GM23338 (cell line): Measurements from ENCODE around the gene ACKR1. TPM values are rescaled to one million over a fixed set of nuclear protein-coding genes. Genes with fewer than 3 reads are reported as not detected.
A peak's percentile ranks its signal among the peaks of the same experiment; 100 is the strongest.

Experiments
- ATAC-seq: fragments of 200-7000 bp; cut with Tn5 transposase; 3 replicates; pipeline ENCODE4 v1.9.1; 2020
- DNase-seq: peaks from one replicate; pipeline ENCODE4 v3.0.0-alpha.2; 2015; ENCODE audit warnings: low spot score
- H2AFZ ChIP-seq: fragments of 200-600 bp; sonication (generic); 2 replicates; pipeline ENCODE4 v1.8.0; 2016; ENCODE audit warnings: antibody characterized with exemption, mild to moderate bottlenecking, moderate library complexity
- H3F3A ChIP-seq: fragments of 200-600 bp; sonication (generic); replicated peaks from 2 replicates; pipeline ENCODE4 v1.8.0; 2017; ENCODE audit warnings: antibody characterized with exemption, mixed run types, low read depth
- H3K27ac ChIP-seq: fragments of 200-600 bp; sonication (generic); 2 replicates; pipeline ENCODE4 v1.6.1; 2016; ENCODE audit warnings: low read depth
- H3K27me3 ChIP-seq: fragments of 200-600 bp; sonication (generic); 2 replicates; pipeline ENCODE4 v1.8.0; 2016; ENCODE audit warnings: mild to moderate bottlenecking, mixed run types, moderate library complexity; ENCODE audit not compliant: insufficient read depth
- H3K36me3 ChIP-seq: fragments of 200-600 bp; sonication (generic); 2 replicates; pipeline ENCODE4 v1.8.0; 2016; ENCODE audit warnings: mild to moderate bottlenecking; ENCODE audit not compliant: insufficient read depth
- H3K4me1 ChIP-seq: fragments of 200-600 bp; sonication (generic); 2 replicates; pipeline ENCODE4 v1.8.0; 2016; ENCODE audit warnings: mild to moderate bottlenecking, moderate library complexity; ENCODE audit not compliant: insufficient read depth
- H3K4me2 ChIP-seq: fragments of 200-600 bp; sonication (generic); 2 replicates; pipeline ENCODE4 v1.7.1; 2017; ENCODE audit warnings: mixed run types
- H3K4me3 ChIP-seq: fragments of 200-600 bp; sonication (generic); 2 replicates; pipeline ENCODE4 v1.6.1; 2016; ENCODE audit warnings: mixed run types
- H3K79me2 ChIP-seq: fragments of 200-600 bp; sonication (generic); replicated peaks from 2 replicates; pipeline ENCODE4 v1.8.0; 2017; ENCODE audit warnings: mild to moderate bottlenecking; ENCODE audit not compliant: insufficient read depth
- H3K9me2 ChIP-seq: fragments of 200-600 bp; sonication (generic); 2 replicates; pipeline ENCODE4 v1.8.0; 2017; ENCODE audit not compliant: insufficient read depth
- H4K20me1 ChIP-seq: fragments of 200-600 bp; sonication (generic); replicated peaks from 2 replicates; pipeline ENCODE4 v1.8.0; 2017; ENCODE audit warnings: mild to moderate bottlenecking; ENCODE audit not compliant: insufficient read depth
- H3K27ac Mint-ChIP-seq: 2 replicates; pipeline ENCODE4 v1.8.0; 2020; ENCODE audit warnings: inconsistent platforms, mild to moderate bottlenecking, moderate library complexity, mixed read lengths
- H3K27me3 Mint-ChIP-seq: 3 replicates; pipeline ENCODE4 v1.8.0; 2022; ENCODE audit warnings: low read depth, mild to moderate bottlenecking, moderate library complexity, mixed read lengths, inconsistent platforms; ENCODE audit not compliant: insufficient read depth, poor library complexity
- H3K36me3 Mint-ChIP-seq: 3 replicates; pipeline ENCODE4 v1.8.0; 2021; ENCODE audit warnings: low read depth, mild to moderate bottlenecking, inconsistent platforms, moderate library complexity, mixed read lengths
- H3K4me1 Mint-ChIP-seq: 3 replicates; pipeline ENCODE4 v1.8.0; 2020; ENCODE audit warnings: mild to moderate bottlenecking, inconsistent platforms, mixed read lengths
- H3K4me3 Mint-ChIP-seq: 3 replicates; pipeline ENCODE4 v1.8.0; 2021; ENCODE audit warnings: moderate library complexity, mild to moderate bottlenecking, inconsistent platforms, mixed read lengths
- H3K9me3 Mint-ChIP-seq: 3 replicates; pipeline ENCODE4 v1.8.0; 2020; ENCODE audit warnings: moderate library complexity, mild to moderate bottlenecking, inconsistent platforms, mixed read lengths
- EZH2 ChIP-seq: fragments of 200-600 bp; sonication (generic); IDR thresholded peaks from one replicate; pipeline ENCODE4 v1.8.0; 2017; ENCODE audit warnings: antibody characterized with exemption, mild to moderate bottlenecking, low read depth; ENCODE audit not compliant: unreplicated experiment
- JUNB ChIP-seq: IDR thresholded peaks from one replicate; pipeline ENCODE4 v1.6.1; 2016; ENCODE audit warnings: antibody characterized with exemption; ENCODE audit not compliant: unreplicated experiment
- REST ChIP-seq: IDR thresholded peaks from one replicate; pipeline ENCODE4 v1.6.1; 2018; ENCODE audit warnings: antibody characterized with exemption; ENCODE audit not compliant: unreplicated experiment
- polyA plus RNA-seq: library from polyadenylated mRNA; unstranded; fragments of >200 nt; fragmentation: Nextera tagmentation; extraction: Ambion mirVana; gene quantifications from 2 replicates; pipeline ENCODE4 v1.2.1, GENCODE V29; 2016
- total RNA-seq: library from RNA; depleted of rRNA; stranded (reverse); fragments of >200 nt; shearing (Covaris generic); gene quantifications from 2 replicates; pipeline ENCODE4 v1.2.3, GENCODE V29; 2014
- TF ChIP-seq, protein P1 (sequence below): fragments of 250-450 bp; sonication (Bioruptor Pico); IDR thresholded peaks from 2 replicates; pipeline ENCODE4 v1.5.0; 2020; ENCODE audit warnings: mild to moderate bottlenecking, moderate library complexity

The ACKR1 gene
- total and polyA plus RNA-seq, 2 experiments from 2014 or later, result 0.29 TPM; not detected in 1

DNA sequence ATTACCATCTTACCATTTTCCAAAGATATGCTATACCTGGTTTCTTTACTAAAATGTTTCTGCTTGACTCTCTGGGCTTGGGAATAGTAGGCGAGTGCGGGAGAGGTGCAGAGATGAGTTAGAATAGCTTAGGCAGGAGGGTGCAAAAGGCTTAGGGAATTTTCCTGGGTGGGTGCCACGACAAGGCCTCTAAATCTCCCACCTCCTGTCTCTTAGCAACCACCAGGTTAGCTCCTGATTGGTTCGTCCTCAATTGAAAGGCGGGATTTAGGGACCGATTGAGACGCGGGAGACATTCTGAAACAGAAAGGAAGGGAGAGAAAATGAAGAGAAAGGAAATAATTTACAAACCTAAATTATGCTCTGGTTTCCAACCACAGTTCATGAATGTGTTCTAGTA lies 3.1 kb downstream of the ACKR1 start:
- no peaks in the 10 kb centered on the region; the same call in 2 of the 3 replicates for H3K36me3 Mint-ChIP-seq
- no peaks in the 10 kb centered on the region for H3K9me2 ChIP-seq
- H3K36me3 ChIP-seq, result no peaks in the 10 kb centered on the region
- no peaks in the 10 kb centered on the region for H3K79me2 ChIP-seq
- TF ChIP-seq JUNB (no peak), EZH2 (no peak)
- no peak overlapping the region for H3K27ac Mint-ChIP-seq
- H3K4me2 ChIP-seq, result peak overlapping the region; percentile 56
- H3K27me3 Mint-ChIP-seq, result peaks cover 12% of the 10 kb centered on the region
- H3K27ac ChIP-seq, result no peak overlapping the region
- no peaks in the 10 kb centered on the region for H3F3A ChIP-seq
- H3K4me1 ChIP-seq, result peaks cover 12% of the 10 kb centered on the region
- H3K4me1 Mint-ChIP-seq, result peaks cover 48% of the 10 kb centered on the region
- H3K27me3 ChIP-seq, result no peaks in the 10 kb centered on the region
- ATAC-seq (peak; percentile 21), DNase-seq (peak; percentile 63)
- peak overlapping the region; percentile 57; the same call in 1 of the 2 replicates for H2AFZ ChIP-seq
- no peaks in the 10 kb centered on the region for H4K20me1 ChIP-seq
- H3K4me3 Mint-ChIP-seq, result peak overlapping the region; percentile 67
- no peaks in the 10 kb centered on the region for H3K9me3 Mint-ChIP-seq
- H3K4me3 ChIP-seq, result peak overlapping the region; percentile 48

DNA sequence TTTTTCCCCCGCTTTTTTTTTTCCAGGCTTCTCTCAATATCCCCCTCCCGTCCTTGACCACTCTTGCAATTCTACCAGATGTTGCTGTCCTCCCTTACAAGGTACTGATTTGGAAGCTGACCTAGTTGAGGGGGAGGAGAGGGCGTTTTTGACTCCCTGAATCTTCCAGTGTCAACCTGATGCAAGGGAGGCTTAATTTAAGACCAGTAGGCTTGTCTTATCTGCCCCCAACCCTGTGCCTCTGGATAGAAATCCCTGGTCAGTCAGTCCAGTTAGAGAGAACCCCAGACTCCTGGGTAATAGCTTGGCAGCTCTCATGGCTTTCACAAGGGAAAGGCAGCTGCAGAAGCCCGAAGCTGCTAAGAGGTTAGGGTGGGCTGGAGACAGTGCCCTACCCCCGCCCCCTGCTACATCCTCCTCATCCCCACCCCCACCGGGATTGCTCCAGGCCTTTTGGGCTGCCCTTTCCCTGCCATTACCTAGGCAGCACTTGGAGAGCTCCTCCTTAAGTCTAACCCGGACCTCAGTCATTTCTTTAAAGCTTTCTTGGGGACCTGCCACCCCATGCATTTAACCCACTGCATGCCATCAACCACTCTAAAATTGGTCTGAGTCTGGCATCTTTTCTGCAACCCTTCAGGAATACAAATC lies 3.6 kb downstream of the ACKR1 start:
- Histone ChIP-seq H4K20me1 (no peaks in the 10 kb centered on the region), H3K4me2 (peak overlapping the region; percentile 56), H3K4me3 (peak overlapping the region; percentile 48), H3K4me1 (peaks cover 12% of the 10 kb centered on the region), H3K36me3 (no peaks in the 10 kb centered on the region), H3K9me2 (no peaks in the 10 kb centered on the region), H3F3A (no peaks in the 10 kb centered on the region), H3K79me2 (no peaks in the 10 kb centered on the region), H3K27ac (no peak overlapping the region), H3K27me3 (no peaks in the 10 kb centered on the region), H2AFZ (peak overlapping the region; percentile 57; the same call in 1 of the 2 replicates)
- peak; percentile 69 for TF ChIP-seq REST
- TF ChIP-seq, protein P1, sequence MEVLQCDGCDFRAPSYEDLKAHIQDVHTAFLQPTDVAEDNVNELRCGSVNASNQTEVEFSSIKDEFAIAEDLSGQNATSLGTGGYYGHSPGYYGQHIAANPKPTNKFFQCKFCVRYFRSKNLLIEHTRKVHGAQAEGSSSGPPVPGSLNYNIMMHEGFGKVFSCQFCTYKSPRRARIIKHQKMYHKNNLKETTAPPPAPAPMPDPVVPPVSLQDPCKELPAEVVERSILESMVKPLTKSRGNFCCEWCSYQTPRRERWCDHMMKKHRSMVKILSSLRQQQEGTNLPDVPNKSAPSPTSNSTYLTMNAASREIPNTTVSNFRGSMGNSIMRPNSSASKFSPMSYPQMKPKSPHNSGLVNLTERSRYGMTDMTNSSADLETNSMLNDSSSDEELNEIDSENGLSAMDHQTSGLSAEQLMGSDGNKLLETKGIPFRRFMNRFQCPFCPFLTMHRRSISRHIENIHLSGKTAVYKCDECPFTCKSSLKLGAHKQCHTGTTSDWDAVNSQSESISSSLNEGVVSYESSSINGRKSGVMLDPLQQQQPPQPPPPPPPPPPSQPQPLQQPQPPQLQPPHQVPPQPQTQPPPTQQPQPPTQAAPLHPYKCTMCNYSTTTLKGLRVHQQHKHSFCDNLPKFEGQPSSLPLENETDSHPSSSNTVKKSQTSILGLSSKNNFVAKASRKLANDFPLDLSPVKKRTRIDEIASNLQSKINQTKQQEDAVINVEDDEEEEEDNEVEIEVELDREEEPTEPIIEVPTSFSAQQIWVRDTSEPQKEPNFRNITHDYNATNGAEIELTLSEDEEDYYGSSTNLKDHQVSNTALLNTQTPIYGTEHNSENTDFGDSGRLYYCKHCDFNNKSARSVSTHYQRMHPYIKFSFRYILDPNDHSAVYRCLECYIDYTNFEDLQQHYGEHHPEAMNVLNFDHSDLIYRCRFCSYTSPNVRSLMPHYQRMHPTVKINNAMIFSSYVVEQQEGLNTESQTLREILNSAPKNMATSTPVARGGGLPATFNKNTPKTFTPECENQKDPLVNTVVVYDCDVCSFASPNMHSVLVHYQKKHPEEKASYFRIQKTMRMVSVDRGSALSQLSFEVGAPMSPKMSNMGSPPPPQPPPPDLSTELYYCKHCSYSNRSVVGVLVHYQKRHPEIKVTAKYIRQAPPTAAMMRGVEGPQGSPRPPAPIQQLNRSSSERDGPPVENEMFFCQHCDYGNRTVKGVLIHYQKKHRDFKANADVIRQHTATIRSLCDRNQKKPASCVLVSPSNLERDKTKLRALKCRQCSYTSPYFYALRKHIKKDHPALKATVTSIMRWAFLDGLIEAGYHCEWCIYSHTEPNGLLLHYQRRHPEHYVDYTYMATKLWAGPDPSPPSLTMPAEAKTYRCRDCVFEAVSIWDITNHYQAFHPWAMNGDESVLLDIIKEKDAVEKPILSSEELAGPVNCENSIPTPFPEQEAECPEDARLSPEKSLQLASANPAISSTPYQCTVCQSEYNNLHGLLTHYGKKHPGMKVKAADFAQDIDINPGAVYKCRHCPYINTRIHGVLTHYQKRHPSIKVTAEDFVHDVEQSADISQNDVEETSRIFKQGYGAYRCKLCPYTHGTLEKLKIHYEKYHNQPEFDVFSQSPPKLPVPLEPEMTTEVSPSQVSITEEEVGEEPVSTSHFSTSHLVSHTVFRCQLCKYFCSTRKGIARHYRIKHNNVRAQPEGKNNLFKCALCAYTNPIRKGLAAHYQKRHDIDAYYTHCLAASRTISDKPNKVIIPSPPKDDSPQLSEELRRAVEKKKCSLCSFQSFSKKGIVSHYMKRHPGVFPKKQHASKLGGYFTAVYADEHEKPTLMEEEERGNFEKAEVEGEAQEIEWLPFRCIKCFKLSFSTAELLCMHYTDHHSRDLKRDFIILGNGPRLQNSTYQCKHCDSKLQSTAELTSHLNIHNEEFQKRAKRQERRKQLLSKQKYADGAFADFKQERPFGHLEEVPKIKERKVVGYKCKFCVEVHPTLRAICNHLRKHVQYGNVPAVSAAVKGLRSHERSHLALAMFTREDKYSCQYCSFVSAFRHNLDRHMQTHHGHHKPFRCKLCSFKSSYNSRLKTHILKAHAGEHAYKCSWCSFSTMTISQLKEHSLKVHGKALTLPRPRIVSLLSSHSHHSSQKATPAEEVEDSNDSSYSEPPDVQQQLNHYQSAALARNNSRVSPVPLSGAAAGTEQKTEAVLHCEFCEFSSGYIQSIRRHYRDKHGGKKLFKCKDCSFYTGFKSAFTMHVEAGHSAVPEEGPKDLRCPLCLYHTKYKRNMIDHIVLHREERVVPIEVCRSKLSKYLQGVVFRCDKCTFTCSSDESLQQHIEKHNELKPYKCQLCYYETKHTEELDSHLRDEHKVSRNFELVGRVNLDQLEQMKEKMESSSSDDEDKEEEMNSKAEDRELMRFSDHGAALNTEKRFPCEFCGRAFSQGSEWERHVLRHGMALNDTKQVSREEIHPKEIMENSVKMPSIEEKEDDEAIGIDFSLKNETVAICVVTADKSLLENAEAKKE (CRISPR knock-in tag), result no peak
- Mint-ChIP-seq H3K36me3 (no peaks in the 10 kb centered on the region), H3K27me3 (peaks cover 12% of the 10 kb centered on the region), H3K27ac (no peak overlapping the region), H3K4me3 (peak overlapping the region; percentile 67), H3K4me1 (peaks cover 48% of the 10 kb centered on the region), H3K9me3 (no peaks in the 10 kb centered on the region)
- ATAC-seq (peak; percentile 65), DNase-seq (peak; percentile 81)
